Heart right ventricle (tissue), 16 donors: ENCODE measurements around the gene FRZB. TPM values are rescaled to one million over a fixed set of nuclear protein-coding genes. Genes with fewer than 3 reads are reported as not detected.

ENCODE experiments used
- ATAC-seq, 8 donors: fragments of 200-7000 bp; cut with Tn5 transposase; one replicate each; pipeline ENCODE4 v1.9.1; 2020; ENCODE audit warnings: mild to moderate bottlenecking in 8 of 8, moderate library complexity in 8 of 8, moderate number of reproducible peaks in 1 of 8
- DNase-seq, 2 donors: peaks; one replicate each; pipeline ENCODE4 v3.0.0-alpha.2; 2020
- H3K27ac ChIP-seq, 10 donors: fragments of 200-600 bp; sonication (generic) in 2 of 10; one replicate each; pipeline versions ENCODE4 v1.5.0 to v1.8.0; 2020 to 2022; ENCODE audit warnings: mild to moderate bottlenecking in 3 of 10
- H3K27me3 ChIP-seq, 7 donors: fragments of 200-600 bp; one replicate each; pipeline ENCODE4 v1.8.0; 2021 to 2022; ENCODE audit warnings: mild to moderate bottlenecking in 2 of 7
- H3K36me3 ChIP-seq, 9 donors: fragments of 200-600 bp; sonication (generic) in 1 of 9; one replicate each; pipeline versions ENCODE4 v1.5.0 to v1.8.0; 2020 to 2022; ENCODE audit warnings: mild to moderate bottlenecking in 2 of 9
- H3K4me1 ChIP-seq, 9 donors: fragments of 200-600 bp; sonication (generic) in 1 of 9; one replicate each; pipeline versions ENCODE4 v1.5.0 to v1.8.0; 2020 to 2022; ENCODE audit warnings: mild to moderate bottlenecking in 4 of 9
- H3K4me3 ChIP-seq, 10 donors: fragments of 200-600 bp; sonication (generic) in 2 of 10; one replicate each; pipeline versions ENCODE4 v1.5.0 to v1.8.0; 2020 to 2022; ENCODE audit warnings: mild to moderate bottlenecking in 7 of 10, moderate library complexity in 2 of 10
- H3K9me3 ChIP-seq, 11 donors: fragments of 200-600 bp in 10 of 11; sonication (generic) in 2 of 11; one replicate each; pipeline versions ENCODE4 v1.5.0 to v1.8.0; 2013 to 2022; ENCODE audit warnings: mild to moderate bottlenecking in 2 of 11, control low read depth in 1 of 11, moderate library complexity in 1 of 11
- WGBS, 2 donors: extraction: QIAGEN DNeasy Blood & Tissue Kit; methylation state at CpG; one replicate each; pipeline ENCODE4 v1.1.7; 2013; ENCODE audit warnings: inconsistent platforms in 1 of 2; 5-methylcytosine and 5-hydroxymethylcytosine counted together
- intact Hi-C, 10 donors: fragments of 100-400 bp; cut with DNase I; formaldehyde crosslinking; loops; one replicate each; pipeline versions ENCODE4 v1.11.1 to v1.14.2; 2022
- polyA plus RNA-seq, 2 donors: library from polyadenylated mRNA; stranded (reverse); fragments of 200-250 nt; gene quantifications; one replicate each; pipeline ENCODE4 v1.2.3, GENCODE V29; 2013
- total RNA-seq, 10 donors: library from RNA; stranded (reverse); fragmentation: NEBNext Ultra II Directional in 3 of 10; extraction: Animal tissue kit (Norgen Biotek cat#: 25700) in 3 of 10; gene quantifications; one replicate each; pipeline versions ENCODE4 v1.2.1 to v1.2.4, GENCODE V29; 2021 to 2023
- TF ChIP-seq, protein P1 (sequence below), 9 donors: fragments of 200-600 bp; sonication (generic) in 2 of 9; IDR thresholded peaks; one replicate each; pipeline versions ENCODE4 v1.5.0 to v1.8.0; 2021 to 2022; ENCODE audit warnings: antibody characterized with exemption in 9 of 9, mild to moderate bottlenecking in 5 of 9, moderate library complexity in 1 of 9
- donor health status: Arrhythmogenic right ventricular cardiomyopathy.
- donor health status: ischemic (EF 13 %, LVEDD 7.1; RV severe dilation, severe dysfunction).
- donor health status: healthy with polysubstance abuse.
- donor health status: DM: no; HTN: yes; CAD: no.
- donor health status: DM: no; HTN: no; CAD: no.
- donor health status: ischemic (EF 25% LVEDD 6.9; RV normal size, moderate dysfunction).
- donor health status: ischemic (EF 25% LVEDD 5.7; RV mildly dilated, moderate dysfunction).
- donor health status: healthy.
- donor health status: DM: yes; HTN: yes; CAD: no.
- donor health status: Ischemic cardiomyopathy.
- donor health status: ischemic (EF 35%, LVEDD 5.7; RV mildly dilated, moderate dysfunction).
- donor health status: nonischemic (EF 11% LVEDD 7.7; RV severe dilation, severe dysfunction).
- donor health status: DM: yes; HTN: yes; CAD: no.
- donor health status: PGD.
- donor health status: ischemic (EF 29% LVEDD 5.4; RV normal size, mild dysfunction).
- donor health status: nonischemic (EF 23%, LVEDD 6.1; RV moderate dilation, normal function).

The FRZB gene
- total and polyA plus RNA-seq, 12 donors: 0.85 to 5.7 (median 2.2) TPM

DNA sequence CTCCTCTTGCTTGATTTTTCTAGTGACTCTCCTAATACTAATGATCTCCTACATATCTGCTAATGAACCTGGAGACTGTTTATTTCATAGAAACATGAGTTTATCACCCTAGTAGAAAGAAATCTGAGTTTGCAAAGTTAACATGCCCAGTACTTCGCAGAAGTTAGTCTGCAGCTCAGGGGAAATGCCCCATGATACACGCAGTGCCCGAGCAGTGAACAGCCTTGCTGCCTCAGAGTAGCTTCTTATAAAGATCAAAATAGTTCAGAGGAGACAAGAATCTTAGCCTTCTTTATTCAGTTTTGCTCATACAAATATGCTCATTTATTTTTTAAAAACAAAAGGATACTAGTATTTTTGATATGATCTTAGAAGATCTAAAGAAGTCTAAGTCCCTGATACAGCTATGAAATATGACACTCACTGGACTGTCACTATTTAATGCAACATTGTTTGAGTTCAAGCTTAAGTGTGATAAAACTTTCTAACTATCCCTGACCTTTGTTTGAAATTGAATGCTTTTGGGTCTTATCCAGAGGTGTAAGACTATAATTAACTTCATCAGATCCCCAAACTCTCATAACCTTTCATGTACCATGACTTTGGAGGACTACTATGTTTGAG, 20.5 kb downstream of the FRZB start:
- H3K4me1 ChIP-seq: no peaks in the 10 kb centered on the region
- intact Hi-C loops: no loop called here
- no peaks in the 10 kb centered on the region for H3K9me3 ChIP-seq
- TF ChIP-seq, protein P1, sequence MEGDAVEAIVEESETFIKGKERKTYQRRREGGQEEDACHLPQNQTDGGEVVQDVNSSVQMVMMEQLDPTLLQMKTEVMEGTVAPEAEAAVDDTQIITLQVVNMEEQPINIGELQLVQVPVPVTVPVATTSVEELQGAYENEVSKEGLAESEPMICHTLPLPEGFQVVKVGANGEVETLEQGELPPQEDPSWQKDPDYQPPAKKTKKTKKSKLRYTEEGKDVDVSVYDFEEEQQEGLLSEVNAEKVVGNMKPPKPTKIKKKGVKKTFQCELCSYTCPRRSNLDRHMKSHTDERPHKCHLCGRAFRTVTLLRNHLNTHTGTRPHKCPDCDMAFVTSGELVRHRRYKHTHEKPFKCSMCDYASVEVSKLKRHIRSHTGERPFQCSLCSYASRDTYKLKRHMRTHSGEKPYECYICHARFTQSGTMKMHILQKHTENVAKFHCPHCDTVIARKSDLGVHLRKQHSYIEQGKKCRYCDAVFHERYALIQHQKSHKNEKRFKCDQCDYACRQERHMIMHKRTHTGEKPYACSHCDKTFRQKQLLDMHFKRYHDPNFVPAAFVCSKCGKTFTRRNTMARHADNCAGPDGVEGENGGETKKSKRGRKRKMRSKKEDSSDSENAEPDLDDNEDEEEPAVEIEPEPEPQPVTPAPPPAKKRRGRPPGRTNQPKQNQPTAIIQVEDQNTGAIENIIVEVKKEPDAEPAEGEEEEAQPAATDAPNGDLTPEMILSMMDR (IDR thresholded peaks at IDR 0.05): no peak
- H3K4me3 ChIP-seq: no peak overlapping the region
- H3K27ac ChIP-seq: no peak overlapping the region
- no peaks in the 10 kb centered on the region for H3K27me3 ChIP-seq
- no peaks in the 10 kb centered on the region for H3K36me3 ChIP-seq
- ATAC-seq: no peak
- 70% methylated on average over 3 of the region's 3 CpGs for WGBS, 2 donors
- no peak for DNase-seq

DNA sequence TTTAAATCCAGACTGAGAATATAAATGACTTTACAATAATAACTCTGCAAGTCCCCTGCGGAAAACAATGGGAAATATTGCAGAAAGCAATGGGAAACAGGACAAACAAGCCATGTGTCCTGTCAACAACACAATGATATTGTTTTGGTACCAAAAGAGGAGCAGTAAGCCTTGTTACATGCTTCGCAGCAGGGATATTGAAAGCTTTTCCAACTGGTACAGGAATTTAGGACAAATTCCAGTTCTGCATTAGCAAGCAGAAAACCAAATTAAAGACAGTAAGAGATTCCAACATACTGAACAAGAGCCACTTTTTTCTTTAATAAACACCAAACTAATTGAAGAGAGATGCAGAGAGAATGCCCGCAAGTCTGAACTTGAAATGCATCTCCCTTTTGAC, 30.0 kb downstream of the FRZB start:
- 66 to 72% methylated on average over 3 of the region's 3 CpGs for WGBS, 2 donors
- H3K4me3 ChIP-seq: no peak overlapping the region
- TF ChIP-seq, protein P1 (IDR thresholded peaks at IDR 0.05): no peak
- ATAC-seq (no peak), DNase-seq (no peak)
- no peaks in the 10 kb centered on the region for H3K9me3 ChIP-seq
- intact Hi-C loops: no loop called here
- no peaks in the 10 kb centered on the region for H3K27me3 ChIP-seq
- peaks cover 0 to 14% (median 0%) of the 10 kb centered on the region in 9 donors for H3K4me1 ChIP-seq
- H3K27ac ChIP-seq: no peak overlapping the region
- no peaks in the 10 kb centered on the region for H3K36me3 ChIP-seq

DNA sequence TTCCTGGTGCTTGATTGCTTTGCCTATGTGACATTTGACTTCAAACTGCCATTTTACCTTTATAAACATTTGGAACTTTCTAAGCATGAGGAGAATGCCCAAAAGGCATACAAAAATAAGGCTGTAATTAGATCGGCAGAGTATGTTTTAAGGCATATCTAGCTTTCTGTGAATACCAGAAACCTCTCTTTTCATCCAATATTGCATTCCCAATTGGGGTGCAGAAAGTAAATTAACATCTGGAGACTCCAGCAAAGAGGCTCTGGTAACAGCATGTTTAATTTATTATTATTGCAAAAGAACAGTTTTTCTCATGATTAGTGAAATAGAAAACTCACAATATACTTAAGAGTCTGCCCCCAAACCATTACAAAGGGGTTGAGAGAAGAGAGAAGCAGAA, 32.1 kb downstream of the FRZB start:
- 56 to 60% methylated on average over 1 of the region's 1 CpG for WGBS, 2 donors
- Histone ChIP-seq H3K9me3 (no peaks in the 10 kb centered on the region), H3K27ac (no peak overlapping the region), H3K4me3 (no peak overlapping the region), H3K36me3 (no peaks in the 10 kb centered on the region), H3K27me3 (no peaks in the 10 kb centered on the region), H3K4me1 (peaks cover 0 to 9% (median 0%) of the 10 kb centered on the region in 9 donors)
- DNase-seq (no peak), ATAC-seq (no peak)
- intact Hi-C loops: no loop called here
- TF ChIP-seq, protein P1 (IDR thresholded peaks at IDR 0.05): no peak

DNA sequence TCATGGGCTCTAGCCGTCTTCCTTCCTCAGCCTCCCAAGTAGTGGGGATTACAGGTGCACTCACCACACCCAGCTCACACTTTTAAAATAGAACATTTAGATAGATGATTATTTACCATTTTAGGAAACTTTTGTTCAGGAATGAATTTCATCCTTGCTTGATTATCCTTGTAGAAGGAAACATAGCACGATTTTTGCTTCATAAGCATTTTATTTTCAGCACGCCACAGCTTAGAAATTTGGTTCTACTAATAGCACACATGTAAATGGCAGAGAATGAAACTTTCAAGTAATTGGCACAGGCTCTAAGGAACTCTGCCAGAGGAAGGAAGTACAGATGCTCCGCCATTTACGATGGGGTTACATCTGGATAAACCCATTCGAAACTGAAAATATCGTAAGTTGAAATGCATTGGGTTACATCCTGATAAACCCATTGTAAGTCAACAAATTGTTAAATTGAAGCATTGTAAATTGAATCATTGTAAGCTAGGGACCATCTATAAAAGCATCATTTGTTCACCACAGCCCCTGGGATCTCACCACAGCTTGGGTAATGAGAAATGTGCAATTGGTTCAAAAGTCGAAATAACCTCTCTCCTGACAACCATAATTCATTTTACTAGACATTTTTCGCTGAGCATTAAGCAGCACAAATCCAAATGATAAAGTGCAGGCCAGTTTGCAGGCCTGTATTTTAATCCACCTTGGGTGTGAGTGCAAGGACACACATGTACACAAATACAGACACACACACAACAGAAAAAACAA, 33.2 kb downstream of the FRZB start:
- ATAC-seq: no peak
- Histone ChIP-seq H3K9me3 (no peaks in the 10 kb centered on the region), H3K27ac (no peak overlapping the region), H3K4me1 (peaks cover 0 to 9% (median 0%) of the 10 kb centered on the region in 9 donors), H3K4me3 (no peak overlapping the region), H3K27me3 (no peaks in the 10 kb centered on the region), H3K36me3 (no peaks in the 10 kb centered on the region)
- intact Hi-C loops: no loop called here
- DNase-seq: no peak
- WGBS, 2 donors: 72 to 84% methylated on average over 9 of the region's 9 CpGs
- TF ChIP-seq, protein P1 (IDR thresholded peaks at IDR 0.05): no peak
